ENCODE measurements around the gene DOCK9.

GRCh38 chr13:98916403-98916802 is 61.5 kb downstream of the DOCK9 start:
- TF ChIP-seq CTCF (IDR thresholded peaks at IDR 0.05) (no peak), POLR2A (IDR thresholded peaks at IDR 0.05) (no peak)

Measured in ovary (tissue), 3 donors.